MM.1S (cell line): ENCODE measurements around the gene XPC.

Experiments
- EZH2 ChIP-seq: fragments of 300-600 bp; sonication (generic); optimal IDR thresholded peaks from 2 replicates; pipeline ENCODE3; 2017; ENCODE audit warnings: low read depth, mild to moderate bottlenecking, antibody characterized with exemption, low read length, mixed read lengths
- TF ChIP-seq, protein P1 (sequence below): fragments of 300-600 bp; sonication (generic); IDR thresholded peaks from 2 replicates; pipeline ENCODE4 v1.5.1; 2016; ENCODE audit warnings: antibody characterized with exemption, low read length, mixed read lengths

- TF ChIP-seq EZH2 = no peak
- TF ChIP-seq, protein P1, sequence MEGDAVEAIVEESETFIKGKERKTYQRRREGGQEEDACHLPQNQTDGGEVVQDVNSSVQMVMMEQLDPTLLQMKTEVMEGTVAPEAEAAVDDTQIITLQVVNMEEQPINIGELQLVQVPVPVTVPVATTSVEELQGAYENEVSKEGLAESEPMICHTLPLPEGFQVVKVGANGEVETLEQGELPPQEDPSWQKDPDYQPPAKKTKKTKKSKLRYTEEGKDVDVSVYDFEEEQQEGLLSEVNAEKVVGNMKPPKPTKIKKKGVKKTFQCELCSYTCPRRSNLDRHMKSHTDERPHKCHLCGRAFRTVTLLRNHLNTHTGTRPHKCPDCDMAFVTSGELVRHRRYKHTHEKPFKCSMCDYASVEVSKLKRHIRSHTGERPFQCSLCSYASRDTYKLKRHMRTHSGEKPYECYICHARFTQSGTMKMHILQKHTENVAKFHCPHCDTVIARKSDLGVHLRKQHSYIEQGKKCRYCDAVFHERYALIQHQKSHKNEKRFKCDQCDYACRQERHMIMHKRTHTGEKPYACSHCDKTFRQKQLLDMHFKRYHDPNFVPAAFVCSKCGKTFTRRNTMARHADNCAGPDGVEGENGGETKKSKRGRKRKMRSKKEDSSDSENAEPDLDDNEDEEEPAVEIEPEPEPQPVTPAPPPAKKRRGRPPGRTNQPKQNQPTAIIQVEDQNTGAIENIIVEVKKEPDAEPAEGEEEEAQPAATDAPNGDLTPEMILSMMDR = no peak
Measured at GRCh38 chr3:14194865-14195264, 16.5 kb upstream of the XPC start.
